Inferior parietal cortex (tissue), 1 donor: ENCODE data around the gene DIRAS1.
"Not testable (repeated sequence)": the region's sequence is repeated elsewhere in the genome, so short reads cannot be mapped to it uniquely, and the experiment has no call there.

ENCODE experiments used
- DNase-seq: peaks from one replicate; pipeline ENCODE4 v3.0.0-alpha.2; 2016; ENCODE audit errors: extremely low spot score

DIRAS1 gene

GRCh38 chr19:2711875-2712205, 9.3 kb downstream of the DIRAS1 start:
- DNase-seq = no peak

DNA sequence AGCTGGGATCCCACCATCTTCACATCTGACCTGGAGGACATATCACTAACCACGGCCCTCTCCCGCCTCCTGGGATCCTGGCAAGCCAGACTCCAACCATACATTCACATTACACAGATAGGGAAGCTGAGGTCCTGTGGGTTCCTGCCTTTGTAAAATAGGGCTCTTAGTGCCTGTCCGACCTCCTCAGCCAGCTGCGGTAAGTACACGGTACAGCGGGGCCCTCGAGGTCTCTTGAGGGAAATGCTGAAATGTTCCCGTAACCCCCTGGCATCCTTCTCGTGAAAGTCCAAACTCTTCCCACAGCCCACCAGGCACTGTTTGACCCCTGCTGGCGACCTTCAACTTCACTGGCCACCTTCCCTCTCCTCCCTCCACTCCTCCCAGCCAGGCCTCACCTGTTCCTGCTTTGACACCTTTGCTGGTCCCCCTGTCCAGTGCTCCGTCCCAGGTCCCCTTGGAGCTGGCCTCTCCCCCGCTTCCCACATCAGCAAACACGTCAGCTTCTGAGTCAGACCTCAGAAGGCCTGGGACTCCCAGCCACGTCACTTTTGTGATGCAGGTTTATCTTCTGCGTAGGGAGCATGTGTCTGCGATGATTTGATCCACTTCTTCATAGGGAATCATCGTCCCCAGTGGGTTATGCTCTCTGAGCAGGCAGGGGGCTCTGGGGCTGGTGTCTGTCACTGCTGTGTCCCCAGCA, 9.8 kb downstream of the DIRAS1 start:
- no peak for DNase-seq

DNA sequence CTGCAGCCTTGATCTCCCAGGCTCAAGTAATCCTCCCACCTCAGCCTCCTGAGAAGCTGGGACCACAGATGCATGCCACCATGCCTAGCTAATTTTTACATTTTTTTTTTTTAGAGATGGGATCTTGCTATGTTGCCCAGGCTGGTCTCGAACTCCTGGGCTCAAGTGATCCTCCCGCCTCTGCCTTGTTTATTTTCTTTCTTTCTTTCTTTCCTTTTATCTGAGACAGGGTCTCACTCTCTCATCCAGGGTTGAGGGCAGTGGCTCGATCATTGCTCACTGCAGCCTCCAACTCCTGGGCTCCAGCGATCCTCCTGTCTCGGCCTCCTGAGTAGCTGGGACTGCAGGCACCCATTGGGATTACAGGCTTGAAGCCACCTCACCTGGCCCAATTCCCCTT, 14.9 kb downstream of the DIRAS1 start:
- DNase-seq = no peak

DNA sequence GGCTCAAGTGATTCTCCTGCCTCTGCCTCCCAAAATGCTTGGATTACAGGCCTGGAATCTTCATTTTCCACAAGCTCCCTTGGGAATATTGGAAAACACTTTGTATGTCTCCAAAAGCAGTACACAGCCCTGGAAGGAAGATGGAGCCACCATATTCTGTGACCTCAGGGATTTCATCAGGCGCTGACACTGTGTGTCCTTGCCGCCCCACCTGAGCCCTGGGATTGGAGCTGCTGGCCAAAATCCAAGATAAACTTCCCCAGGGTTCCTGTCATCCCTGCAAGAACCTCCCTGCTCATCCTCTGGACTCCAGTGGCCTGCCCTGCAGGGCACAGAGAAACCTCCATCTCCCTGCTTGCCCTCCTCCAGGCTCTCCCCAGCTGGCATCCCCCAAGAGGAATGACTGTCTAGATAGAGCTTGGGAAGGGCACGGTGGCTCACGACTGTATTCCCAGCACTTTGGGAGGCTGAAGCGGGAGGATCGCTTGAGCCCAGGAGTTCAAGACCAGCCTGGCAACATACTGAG, 17.4 kb downstream of the DIRAS1 start:
- no peak for DNase-seq

- no peak for DNase-seq
These were observed 18.1 kb downstream of the DIRAS1 start for GRCh38 chr19:2703077-2703437.

GRCh38 chr19:2702170-2703076, 18.7 kb downstream of the DIRAS1 start, which contains the start of gene GNG7:
TSS of gene GNG7 (minus strand) at chr19:2702694. CDS start at chr19:2520688, 182,006 bp downstream.
- peak; percentile 84 for DNase-seq

- DNase-seq = no peak
These were observed 19.6 kb downstream of the DIRAS1 start for GRCh38 chr19:2701361-2702169.

GRCh38 chr19:2700660-2701360, 20.4 kb downstream of the DIRAS1 start:
- no peak for DNase-seq

GRCh38 chr19:2699413-2700140, 21.6 kb downstream of the DIRAS1 start:
- no peak for DNase-seq

DNA sequence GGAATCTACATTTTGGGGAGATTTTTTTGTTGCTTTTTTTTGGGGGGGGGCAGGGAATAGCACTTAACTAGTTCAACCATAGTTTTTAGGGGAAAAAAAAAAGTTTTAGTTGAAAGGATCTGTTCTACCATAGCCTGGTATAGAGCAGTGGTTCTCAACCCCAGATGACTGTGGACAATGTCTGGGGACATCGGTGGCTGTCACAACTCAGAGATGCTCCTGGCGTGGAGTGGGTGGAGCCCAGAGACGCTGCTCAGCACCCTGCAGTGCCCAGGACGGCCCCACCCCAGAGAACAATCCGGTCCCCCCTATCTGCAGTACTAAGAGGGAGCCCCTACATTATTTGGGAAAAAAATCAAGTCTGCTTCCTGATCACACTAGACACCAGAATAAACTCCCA, 27.0 kb downstream of the DIRAS1 start:
- DNase-seq = no peak

GRCh38 chr19:2693492-2694160, 27.5 kb downstream of the DIRAS1 start:
- no peak for DNase-seq

- peak; percentile 75 for DNase-seq
These were observed 29.2 kb downstream of the DIRAS1 start for GRCh38 chr19:2691951-2692350.

DNA sequence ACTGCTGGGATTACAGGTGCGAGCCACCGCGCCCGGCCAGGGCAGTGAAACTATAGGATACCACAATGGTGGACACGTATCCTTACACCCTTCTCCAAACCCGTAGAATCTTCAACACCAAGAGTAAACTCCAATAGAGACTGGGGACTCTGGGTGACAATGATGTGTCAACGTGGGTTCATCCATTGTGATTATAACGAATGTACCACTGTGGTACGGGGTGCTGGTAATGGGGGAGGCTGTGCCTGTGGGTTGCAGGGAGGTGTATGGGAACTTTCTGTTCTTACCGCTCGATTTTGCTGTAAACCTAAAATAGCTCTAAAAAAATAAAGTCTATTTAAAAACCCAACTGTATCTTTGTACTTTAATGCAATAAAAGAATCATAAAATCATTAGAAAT, 30.3 kb downstream of the DIRAS1 start:
- DNase-seq = no peak

DNA sequence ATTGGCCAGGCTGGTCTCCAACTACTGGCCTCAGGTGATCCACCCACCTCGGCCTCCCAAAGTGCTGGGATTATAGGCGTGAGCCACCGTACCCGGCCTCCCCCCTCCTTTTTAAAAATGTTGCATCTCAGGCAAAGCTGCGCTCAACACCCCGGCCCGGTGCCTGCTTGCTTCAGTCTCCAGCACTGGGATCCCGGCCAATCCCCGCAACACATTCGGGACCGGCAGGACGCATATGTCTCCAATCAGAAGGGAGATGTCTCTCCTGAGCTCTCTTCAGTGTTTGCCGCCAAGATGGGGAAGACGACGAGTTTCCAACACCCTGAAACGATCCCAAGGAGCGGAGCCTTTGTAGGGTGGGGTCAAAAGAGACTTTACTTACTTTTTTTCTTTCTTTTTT, 34.8 kb downstream of the DIRAS1 start:
- no peak for DNase-seq

DNA sequence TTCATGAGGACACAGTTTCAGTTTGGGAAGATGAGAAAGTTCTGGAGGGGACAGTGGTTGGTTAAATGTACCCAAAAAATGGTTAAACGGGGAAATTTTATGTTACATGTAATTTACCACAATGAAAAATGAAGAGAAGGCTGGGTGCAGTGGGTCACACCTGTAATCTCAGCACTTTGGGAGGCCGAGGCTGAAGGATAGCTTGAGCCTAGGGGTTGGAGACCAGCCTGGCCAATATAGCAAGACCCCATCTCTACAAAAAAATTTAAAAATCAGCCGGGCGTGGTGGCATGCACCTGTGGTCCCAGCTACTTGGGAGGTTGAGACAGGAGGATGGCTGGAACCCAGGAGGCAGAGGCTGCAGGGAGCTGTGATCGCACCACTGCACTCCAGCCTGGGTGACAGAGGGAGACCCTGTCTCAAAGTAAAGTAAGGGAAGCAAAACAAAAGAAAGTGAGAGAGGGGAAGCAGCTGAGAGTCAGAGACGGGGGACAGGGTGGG, 35.9 kb downstream of the DIRAS1 start:
- no peak for DNase-seq

GRCh38 chr19:2683430-2684003, 37.7 kb downstream of the DIRAS1 start:
- no peak for DNase-seq

DNA sequence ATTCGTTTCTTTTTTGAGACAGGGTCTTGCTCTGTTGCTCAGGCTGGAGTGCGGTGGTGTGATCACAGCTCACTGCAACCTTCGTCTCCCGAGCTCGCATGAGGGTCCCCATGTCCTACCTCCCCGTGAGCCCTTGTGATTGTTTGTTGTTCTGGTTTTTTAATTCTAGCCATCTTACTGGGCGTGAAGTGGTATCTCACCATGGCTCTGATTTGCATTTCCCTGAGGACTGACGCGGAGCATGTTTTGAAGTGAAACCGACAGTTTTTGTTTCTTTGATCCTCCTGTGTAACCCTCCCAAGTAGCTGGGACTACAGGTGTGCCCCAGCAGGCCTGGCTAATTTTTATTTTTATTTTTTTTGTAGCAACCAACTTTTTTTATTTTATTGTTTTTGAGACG, 40.4 kb downstream of the DIRAS1 start:
- no peak for DNase-seq

- DNase-seq = no peak
These were observed 41.7 kb downstream of the DIRAS1 start for GRCh38 chr19:2679439-2679838.

DNA sequence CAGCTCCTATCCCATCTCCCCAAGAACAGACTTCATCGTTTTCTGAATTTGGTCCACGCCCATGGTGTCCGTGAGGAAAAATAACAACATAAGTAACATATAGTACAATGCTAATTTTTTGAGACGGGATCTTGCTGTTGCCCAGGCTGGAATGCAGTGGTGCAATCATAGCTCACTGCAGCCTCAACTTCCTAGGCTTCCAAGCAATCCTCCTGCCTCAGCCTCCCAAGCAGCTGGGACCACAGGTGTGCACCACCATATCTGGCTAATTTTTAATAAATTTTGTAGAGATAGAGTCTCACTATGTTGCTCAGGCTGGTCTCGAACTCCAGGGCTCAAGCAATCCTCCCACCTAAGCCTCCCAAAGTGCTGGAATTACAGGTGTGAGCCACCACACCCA, 42.2 kb downstream of the DIRAS1 start:
- not testable (repeated sequence) for DNase-seq
